Type B pancreatic cell (in vitro differentiated cells): ENCODE results near the gene RNF44. TPM values are rescaled to one million over a fixed set of nuclear protein-coding genes. Genes with fewer than 3 reads are reported as not detected.

Source experiments
- DNase-seq: peaks from one replicate; pipeline ENCODE4 v3.0.0; 2021; ENCODE audit warnings: mixed read lengths; ENCODE audit not compliant: unreplicated experiment; ENCODE audit errors: extremely low spot score
- H3K27ac Mint-ChIP-seq: 2 replicates; pipeline ENCODE4 v1.8.0; 2021; ENCODE audit warnings: mild to moderate bottlenecking, mixed read lengths
- H3K27me3 Mint-ChIP-seq: 2 replicates; pipeline ENCODE4 v1.8.0; 2021; ENCODE audit warnings: mixed read lengths
- H3K36me3 Mint-ChIP-seq: 2 replicates; pipeline ENCODE4 v1.8.0; 2021; ENCODE audit warnings: mixed read lengths
- H3K4me1 Mint-ChIP-seq: one replicate; pipeline ENCODE4 v1.8.0; 2021; ENCODE audit warnings: mixed read lengths; ENCODE audit not compliant: unreplicated experiment
- H3K4me3 Mint-ChIP-seq: 2 replicates; pipeline ENCODE4 v1.8.0; 2021; ENCODE audit warnings: mild to moderate bottlenecking, mixed read lengths
- H3K9me3 Mint-ChIP-seq: 2 replicates; pipeline ENCODE4 v1.8.0; 2021; ENCODE audit warnings: mixed read lengths
- long read RNA-seq: library from polyadenylated mRNA; unstranded; transcript quantifications from one replicate; pipeline ENCODE4 v2.0.0, GENCODE V29; 2020
- total RNA-seq: library from RNA; stranded (reverse); gene quantifications from 2 replicates; pipeline ENCODE4 v1.2.1, GENCODE V29; 2021; ENCODE audit warnings: low replicate concordance
- TF ChIP-seq, protein P1 (sequence below): fragments of 200-600 bp; sonication (generic); conservative IDR thresholded peaks from 2 replicates; pipeline ENCODE4 v1.5.0; 2021; ENCODE audit warnings: antibody characterized with exemption, mild to moderate bottlenecking

RNF44 gene
- 85.8 and 103 TPM in 2 replicates for total RNA-seq
- long read RNA-seq, partial matches to known transcripts = 1 of 6 reads
- long read RNA-seq, other reads (novel, unspliced or antisense) = 5 of 6 reads

DNA sequence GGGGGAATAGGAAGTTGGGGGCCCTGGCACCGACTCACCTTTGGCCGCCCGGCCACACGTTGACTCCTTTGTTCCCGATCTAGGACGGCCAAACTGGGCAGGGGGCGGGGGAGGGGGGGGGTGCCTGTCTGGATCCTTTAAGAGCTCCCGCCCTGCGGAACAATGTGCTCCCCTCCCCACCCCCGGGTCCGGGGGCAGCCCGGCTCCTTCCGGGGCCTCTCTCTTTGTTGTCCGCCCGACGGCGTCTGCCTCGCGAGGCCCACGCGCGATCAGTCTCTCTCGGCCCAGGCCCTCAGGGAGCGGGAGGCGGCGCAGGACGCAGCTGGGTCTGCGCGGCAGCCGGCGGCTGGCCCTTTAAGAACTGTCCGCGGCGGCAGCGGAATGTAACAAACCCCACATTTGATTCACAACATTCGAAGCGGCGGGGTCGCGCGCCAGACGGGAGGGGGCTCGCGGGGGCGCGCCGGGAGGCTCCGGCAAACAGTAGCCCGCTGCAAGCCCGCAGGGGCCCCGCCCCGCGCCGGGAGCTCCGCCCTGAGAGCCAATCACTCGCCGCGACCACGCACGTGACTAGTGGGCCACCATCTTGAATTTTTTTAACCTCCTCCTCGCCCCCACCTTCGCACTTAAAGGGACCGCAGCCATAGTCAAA, at the start of gene RNF44:
Gene RNF44, minus strand, starts transcription at position 501 of the 652 bp plus-strand sequence. CDS start 4,930 bp downstream, outside the sequence.
- TF ChIP-seq, protein P1, sequence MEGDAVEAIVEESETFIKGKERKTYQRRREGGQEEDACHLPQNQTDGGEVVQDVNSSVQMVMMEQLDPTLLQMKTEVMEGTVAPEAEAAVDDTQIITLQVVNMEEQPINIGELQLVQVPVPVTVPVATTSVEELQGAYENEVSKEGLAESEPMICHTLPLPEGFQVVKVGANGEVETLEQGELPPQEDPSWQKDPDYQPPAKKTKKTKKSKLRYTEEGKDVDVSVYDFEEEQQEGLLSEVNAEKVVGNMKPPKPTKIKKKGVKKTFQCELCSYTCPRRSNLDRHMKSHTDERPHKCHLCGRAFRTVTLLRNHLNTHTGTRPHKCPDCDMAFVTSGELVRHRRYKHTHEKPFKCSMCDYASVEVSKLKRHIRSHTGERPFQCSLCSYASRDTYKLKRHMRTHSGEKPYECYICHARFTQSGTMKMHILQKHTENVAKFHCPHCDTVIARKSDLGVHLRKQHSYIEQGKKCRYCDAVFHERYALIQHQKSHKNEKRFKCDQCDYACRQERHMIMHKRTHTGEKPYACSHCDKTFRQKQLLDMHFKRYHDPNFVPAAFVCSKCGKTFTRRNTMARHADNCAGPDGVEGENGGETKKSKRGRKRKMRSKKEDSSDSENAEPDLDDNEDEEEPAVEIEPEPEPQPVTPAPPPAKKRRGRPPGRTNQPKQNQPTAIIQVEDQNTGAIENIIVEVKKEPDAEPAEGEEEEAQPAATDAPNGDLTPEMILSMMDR = no peak
- H3K27ac Mint-ChIP-seq = peak within 1 kb of the TSS; percentile 100
- H3K4me3 Mint-ChIP-seq = peak within 1 kb of the TSS; percentile 99
- peak; percentile 99 for DNase-seq
- H3K9me3 Mint-ChIP-seq = no peaks in the 10 kb centered on the region
- H3K27me3 Mint-ChIP-seq = no peaks in the 10 kb centered on the region
- H3K4me1 Mint-ChIP-seq = peaks cover 52% of the 10 kb centered on the region
- peaks cover 3% of the 10 kb centered on the region for H3K36me3 Mint-ChIP-seq

DNA sequence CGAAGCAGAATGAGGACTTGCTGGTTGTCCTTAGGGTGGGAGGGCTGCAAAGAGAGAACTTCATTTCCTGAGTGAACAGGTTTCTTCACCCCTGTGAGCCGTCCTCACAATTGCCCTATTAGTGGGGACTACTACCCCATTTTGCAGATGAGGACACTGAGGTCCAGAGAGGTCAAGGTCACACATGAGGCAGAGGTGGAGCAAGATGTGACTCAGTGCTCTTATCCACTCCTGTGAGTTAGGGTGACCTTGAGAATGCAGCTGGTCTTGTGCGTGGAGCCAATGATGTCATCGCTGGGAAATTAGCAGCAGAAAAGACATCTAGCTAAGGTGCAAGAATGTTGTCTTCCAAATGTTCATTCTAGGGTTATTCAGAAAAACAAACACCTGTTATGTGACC, 45.9 kb upstream of the RNF44 start:
- no peak for DNase-seq
- no peaks in the 10 kb centered on the region for H3K9me3 Mint-ChIP-seq
- H3K27ac Mint-ChIP-seq = no peak overlapping the region
- TF ChIP-seq, protein P1 = no peak
- H3K4me1 Mint-ChIP-seq = no peaks in the 10 kb centered on the region
- no peaks in the 10 kb centered on the region for H3K27me3 Mint-ChIP-seq
- peaks cover 4% of the 10 kb centered on the region for H3K36me3 Mint-ChIP-seq
- no peak overlapping the region for H3K4me3 Mint-ChIP-seq

DNA sequence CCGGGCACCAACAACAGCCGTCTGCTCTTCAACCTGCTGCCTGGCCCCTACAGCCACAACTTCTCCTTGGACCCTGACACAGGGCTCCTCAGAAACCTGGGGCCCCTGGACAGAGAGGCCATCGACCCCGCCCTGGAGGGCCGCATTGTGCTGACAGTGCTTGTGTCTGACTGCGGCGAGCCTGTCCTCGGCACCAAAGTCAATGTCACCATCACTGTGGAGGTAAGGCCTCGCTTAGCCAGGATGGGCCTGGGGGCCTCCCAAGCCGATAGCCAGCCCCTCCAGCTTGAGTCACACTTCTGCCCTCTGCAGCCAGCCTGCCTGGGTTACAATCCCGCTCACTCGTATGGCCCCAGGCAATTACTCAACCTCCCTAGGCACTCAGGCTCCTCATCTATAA, 44.2 kb upstream of the RNF44 start:
- Mint-ChIP-seq H3K9me3 (no peaks in the 10 kb centered on the region), H3K36me3 (peaks cover 4% of the 10 kb centered on the region), H3K27ac (no peak overlapping the region), H3K4me3 (no peak overlapping the region), H3K27me3 (no peaks in the 10 kb centered on the region), H3K4me1 (no peaks in the 10 kb centered on the region)
- TF ChIP-seq, protein P1 = no peak
- DNase-seq = no peak

DNA sequence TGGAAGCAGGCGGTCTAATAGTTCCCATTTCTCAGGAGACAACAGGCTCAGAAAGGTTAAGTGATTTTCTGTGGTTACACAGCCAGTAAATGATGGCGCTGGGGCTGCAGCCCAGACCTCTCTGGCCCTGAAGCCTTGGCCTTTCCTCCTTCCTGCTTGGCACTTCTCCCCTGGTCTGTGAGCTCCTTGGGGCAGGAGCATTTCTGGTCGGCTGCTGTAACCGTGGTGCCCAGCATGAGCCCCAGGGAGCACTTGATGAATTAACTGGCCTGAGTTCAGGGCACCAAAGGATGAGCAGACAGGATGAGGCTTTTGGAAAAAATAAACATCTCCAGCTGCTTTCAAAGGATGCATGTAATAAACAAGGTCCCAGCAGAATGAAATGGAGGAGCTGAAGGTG, 42.1 kb upstream of the RNF44 start:
- H3K4me3 Mint-ChIP-seq = no peak overlapping the region
- H3K9me3 Mint-ChIP-seq = no peaks in the 10 kb centered on the region
- H3K36me3 Mint-ChIP-seq = no peaks in the 10 kb centered on the region
- no peaks in the 10 kb centered on the region for H3K27me3 Mint-ChIP-seq
- no peaks in the 10 kb centered on the region for H3K4me1 Mint-ChIP-seq
- no peak overlapping the region for H3K27ac Mint-ChIP-seq
- TF ChIP-seq, protein P1 = no peak
- DNase-seq = no peak

DNA sequence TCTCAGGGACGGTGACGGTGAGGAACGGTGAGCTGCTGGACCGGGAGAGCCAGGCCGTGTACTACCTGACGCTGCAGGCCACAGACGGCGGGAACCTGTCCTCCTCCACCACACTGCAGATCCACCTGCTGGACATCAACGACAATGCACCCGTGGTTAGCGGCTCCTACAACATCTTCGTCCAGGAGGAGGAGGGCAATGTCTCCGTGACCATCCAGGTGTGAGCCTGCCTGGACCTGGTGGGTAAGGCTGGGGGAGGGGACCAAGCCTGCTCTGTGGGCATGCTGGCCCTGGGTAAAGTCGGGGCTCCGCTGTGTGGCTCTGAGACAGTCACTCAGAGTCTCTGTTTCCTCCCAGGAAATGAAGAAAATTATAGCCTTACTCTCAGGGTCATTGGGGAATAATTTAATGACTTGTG, 41.2 kb upstream of the RNF44 start:
- Mint-ChIP-seq H3K4me1 (no peaks in the 10 kb centered on the region), H3K9me3 (no peaks in the 10 kb centered on the region), H3K27me3 (no peaks in the 10 kb centered on the region), H3K4me3 (no peak overlapping the region), H3K27ac (no peak overlapping the region), H3K36me3 (no peaks in the 10 kb centered on the region)
- TF ChIP-seq, protein P1 = peak; percentile 71
- DNase-seq = no peak
